ENCODE results near the gene DNER.

GRCh38 chr2:229344151-229344551 lies 370.2 kb downstream of the DNER start:
- TF ChIP-seq SUZ12 (IDR thresholded peaks at IDR 0.05; ENCODE audit: extremely low read depth, insufficient read depth, insufficient read length) (no peak), YY1 (IDR thresholded peaks at IDR 0.05; ENCODE audit: insufficient read depth, insufficient read length) (no peak)
